ENCODE data around the gene NDC80.

NDC80 gene

GRCh38 chr18:2564373-2564772, 7.0 kb upstream of the NDC80 start:
- no peak for FAIRE-seq

- no peak for FAIRE-seq
Measured at GRCh38 chr18:2568129-2568528, 3.2 kb upstream of the NDC80 start.

GRCh38 chr18:2568605-2569004, 2.8 kb upstream of the NDC80 start:
- no peak for FAIRE-seq

- FAIRE-seq, result no peak
Measured at GRCh38 chr18:2569338-2570207, 1.8 kb upstream of the NDC80 start.

GRCh38 chr18:2570772-2571199, 571 bp upstream of the NDC80 start:
- FAIRE-seq, result no peak

GRCh38 chr18:2572171-2572569, 813 bp downstream of the NDC80 start:
- FAIRE-seq, result no peak

GRCh38 chr18:2572892-2573291, 1.5 kb downstream of the NDC80 start:
- no peak for FAIRE-seq

GRCh38 chr18:2573408-2573807, 2.1 kb downstream of the NDC80 start:
- FAIRE-seq, result no peak

- no peak for FAIRE-seq
Measured at GRCh38 chr18:2587788-2588187, 16.4 kb downstream of the NDC80 start.

GRCh38 chr18:2588666-2589344, 17.4 kb downstream of the NDC80 start:
- no peak for FAIRE-seq

GRCh38 chr18:2589345-2590068, 18.1 kb downstream of the NDC80 start:
- FAIRE-seq, result no peak

GRCh38 chr18:2590303-2590702, 18.9 kb downstream of the NDC80 start:
- no peak for FAIRE-seq

GRCh38 chr18:2597639-2598038, 26.3 kb downstream of the NDC80 start:
- FAIRE-seq, result no peak

GRCh38 chr18:2602844-2603243, 31.5 kb downstream of the NDC80 start:
- FAIRE-seq, result no peak

- no peak for FAIRE-seq
Measured at GRCh38 chr18:2606335-2606734, 35.0 kb downstream of the NDC80 start.

- FAIRE-seq, result no peak
Measured at GRCh38 chr18:2609604-2610003, 38.2 kb downstream of the NDC80 start.

GRCh38 chr18:2610549-2610948, 39.2 kb downstream of the NDC80 start:
- FAIRE-seq, result no peak

GRCh38 chr18:2612996-2613395, 41.6 kb downstream of the NDC80 start:
- no peak for FAIRE-seq

GRCh38 chr18:2617401-2617998, 46.1 kb downstream of the NDC80 start:
- no peak for FAIRE-seq

- no peak for FAIRE-seq
Measured at GRCh38 chr18:2618009-2618408, 46.7 kb downstream of the NDC80 start.

- no peak for FAIRE-seq
Measured at GRCh38 chr18:2625217-2625616, 53.9 kb downstream of the NDC80 start.

GRCh38 chr18:2627821-2628276, 56.5 kb downstream of the NDC80 start:
- no peak for FAIRE-seq

- FAIRE-seq, result no peak
Measured at GRCh38 chr18:2629003-2629402, 57.6 kb downstream of the NDC80 start.

Measured in TTC549 (cell line).